SKM-1 (cell line): ENCODE data around the gene CALD1.

ENCODE experiments used
- DNase-seq: peaks from one replicate; lab custom pipeline; 2025; ENCODE audit not compliant: unreplicated experiment; lab: John Stamatoyannopoulos, UW

The CALD1 gene

DNA sequence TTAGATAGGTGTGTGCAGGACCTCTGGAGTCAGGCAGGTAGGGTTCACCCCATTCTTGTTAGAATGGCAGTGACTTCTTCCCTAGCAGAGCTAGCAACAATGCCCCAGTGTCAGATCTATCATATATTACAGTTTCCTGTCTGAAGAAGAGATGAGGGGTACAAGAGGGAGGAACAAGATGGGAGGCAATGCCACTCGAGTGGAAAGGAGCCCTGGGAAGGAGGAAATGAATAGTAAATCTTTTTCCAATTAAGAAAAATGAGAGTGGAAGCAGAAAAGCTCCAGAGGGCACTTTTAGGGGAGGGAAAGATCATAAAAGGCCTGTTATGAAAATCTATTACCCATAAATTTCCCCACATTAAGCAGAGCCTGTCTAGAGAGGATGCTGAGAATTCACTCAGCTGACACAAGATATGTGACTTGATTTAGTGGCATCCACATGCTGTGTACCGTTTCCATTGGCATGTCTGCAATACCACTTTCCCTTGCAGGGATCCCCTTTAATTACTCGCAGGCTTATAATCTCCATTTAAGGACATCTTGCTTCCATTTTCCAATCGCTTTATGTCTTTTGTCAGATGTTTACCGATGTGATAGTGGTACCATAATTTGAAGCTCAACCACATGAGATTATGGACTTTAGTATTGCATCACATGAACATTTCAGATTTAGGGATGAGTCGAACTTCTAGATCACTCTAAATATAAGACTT, 136.9 kb downstream of the CALD1 start:
- no peak for DNase-seq

DNA sequence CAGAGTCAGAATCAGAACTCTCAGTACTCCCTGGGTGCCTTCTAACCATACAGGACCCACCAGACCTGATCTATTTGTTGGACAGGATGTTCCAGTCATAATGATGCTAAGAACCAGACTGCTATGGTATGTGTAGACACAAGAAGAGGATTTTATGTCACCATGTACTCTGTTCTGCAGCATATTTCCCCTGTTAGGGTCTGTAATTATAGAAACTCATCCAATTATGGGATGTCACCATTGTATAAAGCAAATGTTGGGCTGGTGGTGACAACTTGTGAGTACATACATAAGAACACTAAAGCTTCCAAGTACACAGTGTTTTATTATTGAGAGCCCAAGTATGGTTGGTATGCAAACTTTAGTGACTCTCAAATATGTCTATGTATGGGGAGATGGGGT, 139.8 kb downstream of the CALD1 start:
- DNase-seq: no peak

DNA sequence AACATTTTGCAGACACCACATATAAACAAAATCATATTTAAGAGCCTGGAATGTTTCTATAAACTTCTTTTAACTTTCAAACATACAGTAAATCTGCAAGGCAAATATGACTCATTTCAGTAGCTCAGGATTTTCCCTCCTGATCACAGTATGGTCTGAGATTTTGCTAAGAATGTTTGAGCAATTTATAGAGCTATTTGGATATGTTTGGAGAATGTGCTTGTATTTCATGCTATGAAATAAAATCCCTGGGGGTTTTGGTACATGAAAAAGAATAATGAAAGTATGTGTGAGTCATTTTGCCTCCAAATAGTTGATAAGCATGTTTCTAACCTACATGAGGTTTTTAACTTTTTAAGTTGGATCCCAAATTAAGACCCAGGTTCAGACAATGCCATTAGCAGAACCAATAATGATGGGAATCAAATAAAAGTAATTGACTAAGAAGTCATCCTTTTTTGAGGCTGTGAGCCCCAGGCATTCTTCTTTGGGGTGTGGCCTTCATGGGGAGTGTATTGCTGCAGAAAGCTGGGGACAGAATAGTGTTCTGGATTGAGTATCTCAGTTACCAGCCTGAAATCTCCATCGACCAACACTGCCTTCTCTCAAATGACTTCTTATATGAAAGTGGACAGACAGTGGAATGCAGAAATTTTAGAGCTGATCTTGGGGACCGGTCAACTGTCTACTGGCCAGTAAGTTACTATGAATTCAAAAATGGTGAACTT, 140.8 kb downstream of the CALD1 start:
- no peak for DNase-seq

DNA sequence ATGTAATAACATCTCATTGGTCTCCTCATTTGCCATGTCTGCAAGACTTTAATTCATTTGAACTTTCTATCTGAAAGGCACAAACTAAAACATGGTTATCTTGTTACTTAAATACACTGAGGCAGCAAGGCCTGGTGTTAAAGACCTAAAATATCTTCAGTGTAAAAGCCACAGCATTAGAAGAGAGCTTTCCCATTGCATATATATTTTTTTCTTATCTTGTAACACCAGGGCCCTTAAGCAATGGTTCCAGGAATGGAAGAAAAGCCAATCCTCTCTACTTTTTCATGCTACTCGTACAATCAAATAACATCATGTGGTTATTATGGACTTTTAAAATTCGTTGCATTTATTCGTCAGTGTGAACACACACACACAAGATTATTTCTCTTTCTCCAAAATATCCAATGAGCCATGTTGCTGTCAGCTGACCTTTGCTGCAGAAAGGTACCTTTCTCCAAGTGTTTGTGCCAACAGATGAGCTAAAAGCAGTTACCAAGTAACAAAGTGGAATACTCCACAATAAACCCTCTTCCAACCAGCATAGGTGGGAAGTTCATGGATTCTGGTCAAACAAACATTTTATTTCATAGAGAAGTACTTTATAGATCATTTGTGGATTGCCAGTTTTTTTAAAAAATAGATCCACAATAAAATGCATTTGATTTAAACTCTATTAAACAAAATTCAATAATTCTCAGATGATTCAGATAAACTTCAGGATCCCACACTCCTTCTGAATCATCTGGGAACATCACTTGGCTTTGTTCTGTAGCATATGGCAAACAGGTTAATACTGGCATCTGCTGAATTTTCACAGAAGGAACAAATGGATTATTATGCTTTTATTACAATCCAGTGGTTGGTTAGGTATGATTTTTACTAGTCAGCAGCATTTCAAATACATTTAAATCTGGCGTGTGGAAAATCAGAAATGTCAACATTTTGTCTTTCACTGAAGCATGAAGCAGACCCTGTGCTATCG, 143.6 kb downstream of the CALD1 start:
- DNase-seq: no peak

DNA sequence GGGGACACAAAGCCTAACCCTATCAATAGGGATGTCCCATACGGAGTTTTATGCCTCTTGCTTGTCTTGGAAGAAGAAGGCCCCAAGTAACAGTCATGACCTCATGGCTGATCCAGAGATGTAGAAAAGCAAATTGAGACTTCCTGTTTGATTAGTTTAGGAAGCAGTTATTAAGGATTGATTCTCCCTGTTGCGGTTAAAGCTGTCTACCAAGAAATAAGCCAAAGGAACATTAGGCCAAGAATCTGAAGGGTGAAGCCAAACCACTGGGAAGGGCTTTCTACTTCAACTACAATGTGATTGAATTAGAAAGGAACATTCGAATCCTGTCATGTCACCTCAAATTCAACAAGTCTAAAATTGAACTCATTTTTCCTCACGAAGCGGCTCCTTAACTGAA, 146.3 kb downstream of the CALD1 start:
- DNase-seq: no peak

DNA sequence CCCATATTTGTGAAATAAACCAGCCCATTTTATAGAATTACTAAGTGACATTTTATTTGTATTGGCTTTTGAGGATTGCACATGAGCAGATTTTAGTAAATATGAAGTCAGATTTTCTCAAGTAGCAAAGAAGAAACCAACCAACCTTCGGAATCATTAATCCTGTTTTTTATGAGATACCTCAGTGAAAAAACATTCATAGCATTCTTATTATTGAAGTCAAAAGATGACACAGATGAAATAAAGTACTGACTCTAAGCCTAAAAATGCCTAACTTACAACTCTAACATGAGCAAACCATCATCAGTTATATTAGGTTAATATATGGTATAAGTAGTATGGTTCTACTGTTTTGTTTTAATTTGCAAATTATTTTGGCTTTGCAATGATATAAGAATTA, 147.0 kb downstream of the CALD1 start:
- DNase-seq: no peak

DNA sequence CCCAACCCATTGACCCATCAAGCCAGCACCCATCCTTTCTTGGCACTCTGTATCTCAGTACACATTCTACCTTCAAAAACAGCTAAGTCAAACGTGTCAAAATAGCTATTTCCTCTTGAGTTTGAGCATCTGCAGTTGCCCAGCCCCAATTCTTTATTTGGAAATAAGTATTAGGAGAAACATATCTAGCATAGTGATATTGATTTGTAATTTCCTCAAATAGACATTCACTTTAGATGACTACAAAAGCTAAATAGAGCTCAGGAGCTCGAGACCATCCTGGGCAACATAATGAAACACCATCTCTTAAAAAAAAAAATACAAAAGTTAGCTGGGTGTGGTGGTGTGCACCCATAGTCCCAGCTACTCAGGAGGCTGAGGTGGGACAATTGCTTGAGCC, 147.6 kb downstream of the CALD1 start:
- no peak for DNase-seq

DNA sequence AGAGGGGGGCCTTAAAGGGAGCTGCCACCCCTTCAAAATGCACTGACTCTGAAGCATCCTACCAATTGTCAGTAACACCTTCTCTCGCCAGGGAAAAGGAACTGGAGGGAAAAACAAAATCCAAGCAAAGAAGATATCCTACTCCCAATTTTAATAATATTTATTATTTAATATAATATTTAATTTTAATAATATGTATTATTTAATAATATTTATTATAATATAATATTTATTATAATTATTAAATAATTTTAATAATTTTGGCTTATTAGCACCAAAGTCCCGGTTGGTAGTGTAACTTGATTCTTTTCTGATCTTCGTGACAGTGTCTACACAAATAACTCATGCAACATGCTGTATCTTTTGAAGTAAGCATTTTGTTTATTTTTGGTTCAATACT, 148.3 kb downstream of the CALD1 start:
- DNase-seq: no peak

DNA sequence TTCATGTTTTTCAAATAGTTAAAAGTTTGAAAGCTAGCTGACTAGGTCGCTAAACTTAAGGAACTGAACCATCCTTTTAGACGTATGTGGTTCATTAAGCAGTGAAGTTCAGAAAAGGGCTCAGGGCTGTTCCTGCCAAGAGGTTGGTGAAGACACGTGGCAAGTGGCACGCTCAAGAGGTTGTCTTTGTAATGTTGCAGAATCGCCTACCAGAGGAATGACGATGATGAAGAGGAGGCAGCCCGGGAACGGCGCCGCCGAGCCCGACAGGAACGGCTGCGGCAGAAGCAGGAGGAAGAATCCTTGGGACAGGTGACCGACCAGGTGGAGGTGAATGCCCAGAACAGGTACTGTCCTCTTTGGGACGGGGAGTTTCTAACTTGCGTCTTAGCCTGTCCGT, 149.1 kb downstream of the CALD1 start:
- DNase-seq: no peak

DNA sequence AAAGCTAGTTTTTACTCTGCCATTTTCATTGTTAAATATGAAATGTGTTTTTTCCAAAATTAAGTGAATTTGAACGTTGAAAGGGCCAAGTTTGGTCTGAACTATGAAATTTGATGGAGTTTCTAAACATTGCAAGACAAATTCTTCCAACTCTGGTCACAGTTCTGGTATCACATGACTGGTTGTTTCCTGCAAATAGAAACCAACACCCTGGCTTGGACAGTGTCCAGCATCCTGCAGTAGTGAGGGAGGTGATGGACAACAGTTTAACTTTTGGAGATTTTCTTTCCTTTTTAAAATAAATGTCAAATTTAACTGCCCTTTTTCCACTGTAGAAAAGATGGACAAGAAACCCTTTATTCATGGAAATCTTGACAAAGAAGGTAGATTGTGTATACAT, 152.1 kb downstream of the CALD1 start:
- DNase-seq: no peak

DNA sequence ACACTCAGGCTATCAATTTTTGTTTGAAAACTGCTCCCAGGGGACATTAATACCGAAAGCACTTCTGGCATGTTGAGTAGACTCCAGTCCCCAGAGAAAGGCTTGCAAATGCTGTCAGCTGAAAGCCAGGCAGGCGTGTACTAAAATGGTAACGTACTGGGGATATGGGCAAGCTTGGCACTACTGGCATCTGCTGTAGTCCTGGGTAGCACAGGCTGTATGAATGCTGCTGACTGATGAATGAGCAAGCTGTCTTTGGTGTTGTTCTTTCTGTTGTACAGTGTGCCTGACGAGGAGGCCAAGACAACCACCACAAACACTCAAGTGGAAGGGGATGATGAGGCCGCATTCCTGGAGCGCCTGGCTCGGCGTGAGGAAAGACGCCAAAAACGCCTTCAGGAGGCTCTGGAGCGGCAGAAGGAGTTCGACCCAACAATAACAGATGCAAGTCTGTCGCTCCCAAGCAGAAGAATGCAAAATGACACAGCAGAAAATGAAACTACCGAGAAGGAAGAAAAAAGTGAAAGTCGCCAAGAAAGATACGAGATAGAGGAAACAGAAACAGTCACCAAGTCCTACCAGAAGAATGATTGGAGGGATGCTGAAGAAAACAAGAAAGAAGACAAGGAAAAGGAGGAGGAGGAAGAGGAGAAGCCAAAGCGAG, 153.4 kb downstream of the CALD1 start:
- DNase-seq: no peak

DNA sequence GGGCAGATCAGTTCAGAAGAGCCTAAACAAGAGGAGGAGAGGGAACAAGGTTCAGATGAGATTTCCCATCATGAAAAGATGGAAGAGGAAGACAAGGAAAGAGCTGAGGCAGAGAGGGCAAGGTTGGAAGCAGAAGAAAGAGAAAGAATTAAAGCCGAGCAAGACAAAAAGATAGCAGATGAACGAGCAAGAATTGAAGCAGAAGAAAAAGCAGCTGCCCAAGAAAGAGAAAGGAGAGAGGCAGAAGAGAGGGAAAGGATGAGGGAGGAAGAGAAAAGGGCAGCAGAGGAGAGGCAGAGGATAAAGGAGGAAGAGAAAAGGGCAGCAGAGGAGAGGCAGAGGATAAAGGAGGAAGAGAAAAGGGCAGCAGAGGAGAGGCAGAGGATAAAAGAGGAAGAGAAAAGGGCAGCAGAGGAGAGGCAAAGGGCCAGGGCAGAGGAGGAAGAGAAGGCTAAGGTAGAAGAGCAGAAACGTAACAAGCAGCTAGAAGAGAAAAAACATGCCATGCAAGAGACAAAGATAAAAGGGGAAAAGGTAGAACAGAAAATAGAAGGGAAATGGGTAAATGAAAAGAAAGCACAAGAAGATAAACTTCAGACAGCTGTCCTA, 154.1 kb downstream of the CALD1 start:
- DNase-seq: no peak

DNA sequence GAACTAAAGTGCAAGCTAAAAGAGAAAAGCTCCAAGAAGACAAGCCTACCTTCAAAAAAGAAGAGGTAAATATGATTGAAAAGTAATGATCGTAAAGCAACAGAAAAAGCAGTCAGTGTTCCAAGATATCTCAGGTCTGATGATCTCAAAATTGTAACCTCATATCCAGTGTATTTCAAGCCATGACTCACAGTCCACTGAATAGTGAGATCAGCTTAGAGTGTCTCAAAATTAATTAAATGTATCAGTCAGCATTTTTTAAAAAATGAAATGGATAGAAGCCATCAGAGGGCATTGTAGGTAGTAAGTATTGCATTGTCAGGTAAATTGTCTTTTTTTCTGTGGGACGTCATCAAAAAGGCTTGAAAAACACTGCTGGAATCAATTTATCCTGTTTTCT, 156.3 kb downstream of the CALD1 start:
- no peak for DNase-seq

DNA sequence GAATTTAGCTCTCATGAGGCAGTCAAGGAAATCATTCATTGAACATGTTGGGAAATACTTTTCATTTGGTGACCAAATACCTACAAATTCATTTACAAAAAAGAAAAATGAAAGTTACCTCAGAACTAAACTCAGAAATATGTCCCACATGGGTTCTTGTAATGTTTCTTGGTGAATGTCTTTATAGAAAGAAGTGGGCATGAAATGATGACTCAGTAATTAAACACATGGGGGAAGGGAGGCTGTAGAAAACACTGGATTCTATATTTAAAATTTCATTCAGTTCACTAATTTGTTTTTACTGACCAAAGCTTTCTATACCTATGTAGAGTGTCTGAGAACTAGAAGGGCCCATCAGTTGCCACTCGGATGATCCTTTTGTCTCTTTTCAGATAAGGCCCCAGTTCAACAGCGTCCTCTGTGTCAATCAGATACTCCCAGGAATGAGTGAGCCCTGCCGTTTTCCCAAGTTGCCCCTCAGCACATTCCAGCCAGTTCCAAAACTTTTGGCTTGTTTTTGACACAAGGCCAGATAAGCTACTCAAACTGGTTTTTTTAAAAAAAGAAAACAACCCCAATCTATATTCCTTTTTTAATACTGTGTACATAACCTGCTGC, 157.6 kb downstream of the CALD1 start:
- DNase-seq: no peak

DNA sequence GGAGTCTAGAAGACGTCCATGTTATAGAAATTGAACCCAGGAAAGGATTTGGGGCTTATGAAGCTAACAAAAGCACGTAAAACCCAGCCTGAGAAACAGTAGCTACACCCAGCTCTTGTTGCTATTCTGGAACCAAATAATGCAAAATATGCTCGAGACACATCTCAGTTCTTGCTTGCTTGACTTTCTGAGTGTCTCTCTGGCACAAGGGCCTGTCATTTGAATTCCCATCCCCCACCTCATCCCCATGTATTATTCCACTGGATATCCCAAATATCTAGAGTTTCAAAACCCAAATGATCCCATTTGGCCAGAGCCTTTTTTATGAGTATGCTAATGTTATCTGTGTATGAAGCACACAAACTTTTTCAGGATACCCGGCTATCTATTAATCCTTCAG, 158.7 kb downstream of the CALD1 start:
- DNase-seq: no peak

DNA sequence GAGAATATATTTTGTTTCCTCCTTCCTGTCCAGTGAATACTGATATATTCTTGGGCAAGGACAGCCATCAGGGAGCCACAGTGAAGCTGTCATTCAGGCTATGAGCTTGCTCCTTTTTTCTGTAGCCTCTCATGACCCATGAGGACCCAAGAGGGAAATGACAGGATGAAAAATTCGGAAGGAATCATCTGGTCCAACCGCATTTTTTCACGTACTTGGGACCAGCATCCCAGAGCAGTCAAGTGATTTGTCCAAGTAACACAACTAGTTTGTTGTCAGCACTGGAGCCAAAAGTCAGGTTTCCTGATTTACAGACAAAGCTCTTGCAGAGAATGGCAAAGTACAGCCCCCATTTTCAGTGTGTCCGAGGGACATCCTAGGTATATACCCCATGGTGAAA, 159.7 kb downstream of the CALD1 start:
- DNase-seq: no peak

DNA sequence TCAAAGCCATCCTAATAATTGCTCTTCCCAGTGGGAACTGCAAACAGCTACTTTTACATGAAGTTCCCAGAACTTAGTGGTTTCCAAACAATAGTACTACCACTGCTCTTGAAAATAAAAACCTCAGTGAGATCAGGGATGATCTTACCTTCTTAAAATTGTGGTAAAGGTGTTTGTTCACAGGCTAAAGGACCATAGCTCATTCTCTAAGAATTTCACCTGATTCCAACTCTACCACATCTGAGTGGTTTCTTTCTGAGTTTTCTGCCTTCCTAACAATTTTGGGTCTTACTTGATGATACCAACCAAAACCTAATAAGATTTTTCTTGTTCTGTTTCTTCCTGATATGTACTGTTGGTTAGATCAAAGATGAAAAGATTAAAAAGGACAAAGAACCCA, 161.3 kb downstream of the CALD1 start:
- no peak for DNase-seq

DNA sequence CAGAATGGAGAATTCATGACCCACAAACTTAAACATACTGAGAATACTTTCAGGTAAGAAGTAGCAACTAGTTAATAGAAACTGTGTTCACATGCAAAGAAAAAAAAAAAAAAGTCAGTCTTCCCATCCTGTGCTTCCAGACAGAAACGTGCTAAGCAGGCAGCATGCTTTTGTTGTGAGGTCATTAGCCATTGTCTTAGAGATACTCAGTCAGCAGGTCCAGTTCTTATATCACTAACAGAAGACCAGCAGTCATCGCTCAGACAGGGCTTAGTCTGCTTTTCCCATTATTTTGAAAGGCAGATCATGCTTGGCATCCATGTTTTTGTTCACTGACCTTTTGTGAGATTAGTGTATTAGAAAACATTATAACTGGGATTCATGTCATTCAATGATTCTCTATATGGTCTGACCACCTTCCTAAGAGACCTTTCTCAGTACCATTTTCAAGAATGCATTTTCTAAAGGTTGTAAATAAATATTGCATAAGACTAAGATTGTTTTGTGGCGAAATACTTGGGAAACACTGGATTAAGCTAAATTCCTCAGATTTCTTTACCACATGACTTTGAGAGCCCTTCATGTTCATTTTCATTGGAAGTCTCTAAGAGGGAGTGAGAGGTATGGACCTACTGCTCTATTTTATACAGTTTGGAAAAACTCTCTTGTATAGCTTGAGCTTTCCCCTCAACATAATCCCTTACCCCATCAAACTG, 161.9 kb downstream of the CALD1 start:
- no peak for DNase-seq

DNA sequence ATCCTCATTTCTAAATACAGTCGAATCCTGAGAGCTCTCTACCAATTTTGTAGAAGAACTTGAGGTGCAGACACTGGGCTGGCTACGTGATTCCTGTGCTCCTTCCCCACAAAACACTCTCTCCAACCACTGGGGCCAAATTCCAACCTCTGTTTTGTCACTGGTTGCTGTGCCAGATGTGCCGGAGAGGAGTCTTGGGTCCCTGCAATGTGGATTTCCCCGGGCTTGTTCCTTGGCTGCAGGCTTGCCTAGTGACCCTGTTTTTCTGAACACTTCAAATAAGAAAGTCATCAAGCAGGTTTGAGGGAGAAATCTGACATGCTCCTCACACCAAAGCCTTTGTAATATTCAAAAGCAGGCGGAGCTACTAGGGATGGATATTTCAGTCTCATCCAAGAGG, 162.5 kb downstream of the CALD1 start:
- no peak for DNase-seq
